Kidney (tissue), 14 donors: ENCODE results near the gene NPRL2. TPM values are rescaled to one million over a fixed set of nuclear protein-coding genes. Genes with fewer than 3 reads are reported as not detected.

Experiments used
- DNase-seq, 5 donors: peaks; one replicate each; pipeline ENCODE4 v3.0.0-alpha.2; 2013 to 2020
- FAIRE-seq: peaks from 2 replicates; lab custom pipeline; 2012; peaks lifted over from hg19 to GRCh38; lab: Jason Lieb, UNC
- H3K27ac ChIP-seq, 2 donors: one replicate each; pipeline ENCODE4 v1.7.0; 2013; ENCODE audit warnings: low read depth in 2 of 2, low read length in 2 of 2, inconsistent platforms in 1 of 2
- H3K27me3 ChIP-seq: one replicate; pipeline ENCODE4 v1.7.1; 2013; ENCODE audit warnings: low read length, inconsistent platforms; ENCODE audit not compliant: control insufficient read depth, insufficient read depth
- H3K36me3 ChIP-seq, 3 donors: one replicate each; pipeline versions ENCODE4 v1.7.0 to v1.7.1; 2013; ENCODE audit warnings: low read length in 3 of 3, control low read depth in 1 of 3, inconsistent platforms in 1 of 3; ENCODE audit not compliant: insufficient read depth in 3 of 3, control insufficient read depth in 2 of 3
- H3K4me1 ChIP-seq, 3 donors: one replicate each; pipeline versions ENCODE4 v1.7.0 to v1.7.1; 2013; ENCODE audit warnings: low read length in 3 of 3, inconsistent platforms in 1 of 3, low read depth in 1 of 3; ENCODE audit not compliant: control insufficient read depth in 2 of 3, insufficient read depth in 2 of 3
- H3K4me3 ChIP-seq, 3 donors: one replicate each; pipeline versions ENCODE4 v1.7.0 to v1.8.1; 2013; ENCODE audit warnings: low read length in 3 of 3, control low read depth in 1 of 3, inconsistent platforms in 1 of 3
- H3K9ac ChIP-seq, 3 donors: one replicate each; pipeline versions ENCODE4 v1.7.0 to v1.7.1; 2013; ENCODE audit warnings: low read length in 3 of 3, control low read depth in 1 of 3, inconsistent platforms in 1 of 3
- H3K9me3 ChIP-seq, 3 donors: one replicate each; pipeline versions ENCODE4 v1.7.0 to v1.7.1; 2013; ENCODE audit warnings: low read length in 3 of 3, control low read depth in 1 of 3, inconsistent platforms in 1 of 3; ENCODE audit not compliant: control insufficient read depth in 2 of 3, insufficient read depth in 1 of 3
- intact Hi-C: fragments of 100-400 bp; cut with DNase I; formaldehyde crosslinking; loops from one replicate; pipeline ENCODE4 v1.11.1; 2022
- polyA plus RNA-seq: library from polyadenylated mRNA; stranded (reverse); fragments of 350-450 nt; fragmentation: Illumina TruSeq; extraction: RNeasy Lipid Tissue Mini Kit (QIAGEN cat#74804); gene quantifications from one replicate; pipeline ENCODE4 v1.2.3, GENCODE V29; 2014; ENCODE audit warnings: low read depth, low replicate concordance; ENCODE audit not compliant: insufficient read depth
- total RNA-seq: library from RNA; stranded (reverse); fragmentation: NEBNext Ultra II Directional; extraction: Animal tissue kit (Norgen Biotek cat#: 25700); gene quantifications from one replicate; pipeline ENCODE4 v1.2.1, GENCODE V29; 2021
- TF ChIP-seq, protein P1 (sequence below): IDR thresholded peaks from 3 replicates; pipeline ENCODE4 v1.5.1; 2012; ENCODE audit warnings: mild to moderate bottlenecking, moderate library complexity, borderline replicate concordance; ENCODE audit not compliant: insufficient read depth; ENCODE audit errors: extremely low read depth
- donor health status: control.
- donor health status: control.
- donor health status: control.
- donor health status: control.
- donor health status: control.
- donor health status: DM: yes; HTN: yes; CAD: no.
- donor health status: Normal renal cell carcinoma (clear cell type).

The NPRL2 gene
- total and polyA plus RNA-seq, 2 donors from 2014 or later, result 23.5 to 39.8 TPM

DNA sequence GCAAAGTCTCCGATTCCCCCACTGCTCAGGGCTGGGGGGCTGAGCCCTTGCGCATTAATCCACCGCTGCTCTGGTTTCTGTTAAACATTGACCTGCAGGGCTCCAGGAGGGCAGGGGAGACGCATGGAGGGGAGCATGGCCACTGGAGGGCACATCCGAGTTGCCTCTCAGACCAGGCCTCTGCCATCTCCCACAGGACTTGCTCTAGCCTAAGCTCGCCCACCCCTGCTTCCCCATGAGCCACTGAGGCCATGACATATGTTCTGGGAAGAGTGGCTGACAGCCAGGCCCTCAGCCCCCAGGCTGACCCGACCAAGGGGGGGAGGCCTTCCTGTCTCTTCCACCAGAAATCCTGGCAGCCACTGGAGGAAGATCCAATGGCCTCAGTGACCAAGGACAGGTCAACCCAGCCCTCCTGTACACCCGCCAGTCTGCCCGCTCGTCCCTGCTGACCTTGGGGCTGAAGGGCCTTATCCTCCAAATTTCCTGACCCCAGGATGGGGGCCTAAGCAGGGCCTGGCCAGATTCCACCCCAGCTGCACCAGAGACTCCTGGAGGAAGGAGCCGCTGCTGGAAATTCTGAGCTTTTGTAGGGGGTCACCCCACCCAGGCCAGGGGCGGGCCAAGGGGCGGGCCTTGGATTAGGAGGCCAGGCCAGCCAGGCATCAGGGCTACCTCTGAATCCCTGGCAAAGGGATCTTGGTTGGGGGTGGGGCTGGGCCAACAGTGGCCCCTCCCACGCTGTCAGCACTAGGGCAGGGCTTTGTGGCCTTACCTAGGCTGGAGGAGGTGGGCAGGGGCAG is 47.4 kb downstream of the NPRL2 start, which contains the start of gene HYAL1:
Gene HYAL1 (minus strand): TSS at position 562 of the 803 bp plus-strand sequence. CDS start 618 bp downstream, outside the sequence.
- peaks cover 0 to 6% (median 3%) of the 10 kb centered on the region in 3 donors for H3K36me3 ChIP-seq
- no peaks in the 10 kb centered on the region for H3K27me3 ChIP-seq
- peak; percentile 73 to 95 (median 82) for DNase-seq
- intact Hi-C loops, result no loop called here
- FAIRE-seq, result no peak
- H3K4me3 ChIP-seq, result peak within 1 kb of the TSS in 2 of 3 donors; percentile 49 to 79
- H3K27ac ChIP-seq, result peak within 1 kb of the TSS; percentile 92 to 96
- TF ChIP-seq, protein P1, sequence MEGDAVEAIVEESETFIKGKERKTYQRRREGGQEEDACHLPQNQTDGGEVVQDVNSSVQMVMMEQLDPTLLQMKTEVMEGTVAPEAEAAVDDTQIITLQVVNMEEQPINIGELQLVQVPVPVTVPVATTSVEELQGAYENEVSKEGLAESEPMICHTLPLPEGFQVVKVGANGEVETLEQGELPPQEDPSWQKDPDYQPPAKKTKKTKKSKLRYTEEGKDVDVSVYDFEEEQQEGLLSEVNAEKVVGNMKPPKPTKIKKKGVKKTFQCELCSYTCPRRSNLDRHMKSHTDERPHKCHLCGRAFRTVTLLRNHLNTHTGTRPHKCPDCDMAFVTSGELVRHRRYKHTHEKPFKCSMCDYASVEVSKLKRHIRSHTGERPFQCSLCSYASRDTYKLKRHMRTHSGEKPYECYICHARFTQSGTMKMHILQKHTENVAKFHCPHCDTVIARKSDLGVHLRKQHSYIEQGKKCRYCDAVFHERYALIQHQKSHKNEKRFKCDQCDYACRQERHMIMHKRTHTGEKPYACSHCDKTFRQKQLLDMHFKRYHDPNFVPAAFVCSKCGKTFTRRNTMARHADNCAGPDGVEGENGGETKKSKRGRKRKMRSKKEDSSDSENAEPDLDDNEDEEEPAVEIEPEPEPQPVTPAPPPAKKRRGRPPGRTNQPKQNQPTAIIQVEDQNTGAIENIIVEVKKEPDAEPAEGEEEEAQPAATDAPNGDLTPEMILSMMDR, result peak; percentile 25
- peaks cover 4 to 38% (median 14%) of the 10 kb centered on the region in 3 donors for H3K4me1 ChIP-seq
- H3K9me3 ChIP-seq, result no peaks in the 10 kb centered on the region
- H3K9ac ChIP-seq, result peak within 1 kb of the TSS in 2 of 3 donors; percentile 65 to 89

DNA sequence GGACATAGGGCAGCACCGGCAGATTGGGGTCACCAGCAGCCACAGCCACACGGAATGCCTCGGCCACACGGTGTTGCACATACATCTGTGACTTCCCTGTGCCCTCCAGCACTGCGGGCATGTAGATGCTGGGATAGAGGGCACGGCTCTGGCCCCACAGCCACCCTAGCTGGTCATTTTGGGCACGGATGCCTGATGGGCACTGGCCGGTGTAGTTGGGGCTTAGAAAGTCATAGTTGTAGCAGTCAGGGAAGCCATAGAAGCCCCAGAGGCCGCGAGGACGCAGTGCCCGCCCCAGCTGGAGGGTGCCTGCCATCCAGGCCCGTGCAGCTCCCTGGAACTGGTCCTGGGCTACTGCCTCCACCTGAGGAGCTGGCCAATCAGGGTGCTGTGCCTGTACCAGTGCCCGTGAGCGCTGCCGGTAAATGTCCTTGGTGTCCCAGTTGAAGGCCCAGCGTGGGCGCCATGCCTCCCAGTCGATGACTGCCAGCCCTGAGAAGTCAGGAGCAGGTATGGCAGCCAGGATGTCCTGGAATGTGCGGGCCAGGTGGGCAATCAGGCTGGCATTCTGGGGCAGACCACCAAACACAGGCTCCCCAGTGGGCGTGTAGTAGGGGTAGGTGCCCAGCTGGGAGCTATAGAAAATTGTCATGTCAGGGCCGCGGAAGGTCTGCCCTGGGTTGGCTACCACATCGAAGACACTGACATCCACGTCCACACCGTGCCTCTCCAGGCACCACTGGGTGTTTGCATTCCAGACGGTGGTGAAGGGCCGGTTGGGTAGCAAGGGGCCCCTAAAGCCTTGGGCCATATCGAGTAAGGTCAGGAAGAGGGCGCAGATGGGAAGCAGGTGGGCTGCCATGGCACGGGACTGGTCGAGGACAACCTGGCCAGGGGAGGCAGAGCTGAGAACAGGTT is 48.2 kb downstream of the NPRL2 start:
- peaks cover 4 to 38% (median 18%) of the 10 kb centered on the region in 3 donors for H3K4me1 ChIP-seq
- H3K9ac ChIP-seq, result peak overlapping the region in 2 of 3 donors; percentile 65 to 89
- intact Hi-C loops, result no loop called here
- H3K4me3 ChIP-seq, result peak overlapping the region in 2 of 3 donors; percentile 49 to 79
- FAIRE-seq, result no peak
- H3K27me3 ChIP-seq, result no peaks in the 10 kb centered on the region
- no peaks in the 10 kb centered on the region for H3K9me3 ChIP-seq
- peak in 1 of 5 donors; percentile 56 for DNase-seq
- TF ChIP-seq, protein P1, result no peak
- H3K36me3 ChIP-seq, result peaks cover 0 to 6% (median 3%) of the 10 kb centered on the region in 3 donors
- H3K27ac ChIP-seq, result peak overlapping the region; percentile 92 to 96

DNA sequence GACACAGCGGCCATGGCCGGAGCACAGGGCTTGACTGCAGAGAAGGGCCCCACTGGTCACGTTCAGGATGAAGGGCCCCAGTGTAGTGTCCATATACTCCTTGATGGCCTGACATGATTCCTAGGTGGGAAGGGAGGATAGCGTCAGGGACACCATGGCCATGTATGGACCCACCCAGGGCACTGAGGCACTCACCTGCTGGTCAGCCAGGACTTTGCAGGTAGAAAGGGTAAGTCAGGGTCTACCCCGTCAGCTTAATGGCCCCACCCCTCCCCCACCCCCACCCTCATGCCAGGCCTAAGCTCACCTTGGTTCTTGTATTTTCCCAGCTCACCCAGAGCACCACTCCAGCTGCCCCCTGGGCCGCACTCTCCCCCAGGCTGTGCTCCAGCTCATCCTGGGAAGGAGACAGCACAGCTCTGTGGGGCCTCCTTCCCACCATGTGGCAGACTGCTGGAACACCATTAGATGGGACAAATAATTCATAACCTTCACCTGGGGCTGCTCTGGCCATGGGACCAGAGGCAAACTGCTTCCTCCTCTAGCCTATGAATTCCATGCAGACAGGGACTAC is 49.8 kb downstream of the NPRL2 start:
- no peak for FAIRE-seq
- Histone ChIP-seq H3K4me1 (peaks cover 4 to 38% (median 18%) of the 10 kb centered on the region in 3 donors), H3K9ac (peak overlapping the region in 1 of 3 donors; percentile 64)

More for the DNA sequence above, 49.8 kb downstream of the NPRL2 start:
- H3K27ac ChIP-seq, result peak overlapping the region; percentile 80 to 93
- TF ChIP-seq, protein P1, result no peak
- intact Hi-C loops, result no loop called here
- H3K36me3 ChIP-seq, result peaks cover 0 to 6% (median 3%) of the 10 kb centered on the region in 3 donors
- no peaks in the 10 kb centered on the region for H3K9me3 ChIP-seq
- peak in 1 of 5 donors; percentile 74 for DNase-seq
- H3K4me3 ChIP-seq, result no peak overlapping the region
- H3K27me3 ChIP-seq, result no peaks in the 10 kb centered on the region
